ENCODE results near the gene NPAS1. TPM values are rescaled to one million over a fixed set of nuclear protein-coding genes. Genes with fewer than 3 reads are reported as not detected.

Gene NPAS1, protein sequence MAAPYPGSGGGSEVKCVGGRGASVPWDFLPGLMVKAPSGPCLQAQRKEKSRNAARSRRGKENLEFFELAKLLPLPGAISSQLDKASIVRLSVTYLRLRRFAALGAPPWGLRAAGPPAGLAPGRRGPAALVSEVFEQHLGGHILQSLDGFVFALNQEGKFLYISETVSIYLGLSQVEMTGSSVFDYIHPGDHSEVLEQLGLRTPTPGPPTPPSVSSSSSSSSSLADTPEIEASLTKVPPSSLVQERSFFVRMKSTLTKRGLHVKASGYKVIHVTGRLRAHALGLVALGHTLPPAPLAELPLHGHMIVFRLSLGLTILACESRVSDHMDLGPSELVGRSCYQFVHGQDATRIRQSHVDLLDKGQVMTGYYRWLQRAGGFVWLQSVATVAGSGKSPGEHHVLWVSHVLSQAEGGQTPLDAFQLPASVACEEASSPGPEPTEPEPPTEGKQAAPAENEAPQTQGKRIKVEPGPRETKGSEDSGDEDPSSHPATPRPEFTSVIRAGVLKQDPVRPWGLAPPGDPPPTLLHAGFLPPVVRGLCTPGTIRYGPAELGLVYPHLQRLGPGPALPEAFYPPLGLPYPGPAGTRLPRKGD
- under 0.01 TPM in 1 of 2 replicates, not detected in the other for total RNA-seq

GRCh38 chr19:47019431-47020041 is at the start of gene NPAS1:
Gene NPAS1, plus strand, starts transcription at chr19:47019837. Its CDS starts 1,211 bp downstream, at chr19:47021048.

Other genes starting within 250 kb of the NPAS1 start
- 41.0 and 55.0 TPM in 2 replicates for gene SLC1A5, start 231.2 kb upstream of the NPAS1 start, total RNA-seq
- gene AP2S1, start 169.0 kb upstream of the NPAS1 start, total RNA-seq, result 105 and 160 TPM in 2 replicates
- gene ARHGAP35, start 158.8 kb upstream of the NPAS1 start, total RNA-seq, result 18.5 and 33.6 TPM in 2 replicates
- gene TMEM160, start 28.8 kb downstream of the NPAS1 start, total RNA-seq, result 15.8 and 30.4 TPM in 2 replicates
- gene ZC3H4, start 93.9 kb downstream of the NPAS1 start, total RNA-seq, result 7.4 and 17.5 TPM in 2 replicates
- 174 and 175 TPM in 2 replicates for gene SAE1, start 111.0 kb downstream of the NPAS1 start, total RNA-seq
- 19.9 and 22.2 TPM in 2 replicates for gene BBC3, start 211.4 kb downstream of the NPAS1 start, total RNA-seq
- gene CCDC9, start 236.7 kb downstream of the NPAS1 start, total RNA-seq, result 6.2 and 8.2 TPM in 2 replicates